H1 (cell line): Measurements from ENCODE around the gene DDX43. TPM values are rescaled to one million over a fixed set of nuclear protein-coding genes. Genes with fewer than 3 reads are reported as not detected.
A peak's percentile ranks its signal among the peaks of the same experiment; 100 is the strongest.

Source experiments
- GABPA ChIP-seq: IDR thresholded peaks from 2 replicates; pipeline ENCODE4 v1.6.1; 2011; ENCODE audit warnings: mild to moderate bottlenecking, low read length, moderate library complexity, borderline replicate concordance; ENCODE audit not compliant: insufficient read depth
- RBBP5 ChIP-seq: IDR thresholded peaks from 2 replicates; pipeline ENCODE4 v1.7.1; 2012; ENCODE audit warnings: low read depth, mild to moderate bottlenecking, inconsistent platforms, low read length, moderate library complexity, borderline replicate concordance
- SP4 ChIP-seq: IDR thresholded peaks from 2 replicates; pipeline ENCODE4 v1.6.1; 2012; ENCODE audit warnings: low read length, inconsistent platforms
- SUZ12 ChIP-seq: fragments of 200-600 bp; sonication (generic); IDR thresholded peaks from 2 replicates; pipeline ENCODE4 v1.6.1; 2012; ENCODE audit warnings: mild to moderate bottlenecking, inconsistent platforms, low read length, moderate library complexity, mixed read lengths
- TAF7 ChIP-seq: optimal IDR thresholded peaks from 2 replicates; pipeline ENCODE3; 2011; ENCODE audit warnings: low read depth, mild to moderate bottlenecking, inconsistent platforms, low read length, moderate library complexity, borderline replicate concordance
- polyA plus RNA-seq, 7 experiments: library from polyadenylated mRNA; depleted of rRNA in 3 of 7; stranded (reverse) in 5 of 7; unstranded in 2 of 7; fragments of >200 nt in 5 of 7; fragments of 200-250 nt in 2 of 7; gene quantifications; 1 replicate in 5 of 7; 2 replicates in 1 of 7; 4 replicates in 1 of 7; pipeline versions ENCODE4 v1.2.1 to v1.2.3, GENCODE V29; 2011 to 2013; ENCODE audit warnings: missing spikeins in 2 of 7, mixed read lengths in 2 of 7
- total RNA-seq: library from RNA; stranded (reverse); fragmentation: NEBNext Ultra II Directional; extraction: Animal tissue kit (Norgen Biotek cat#: 25700); gene quantifications from 2 replicates; pipeline ENCODE4 v1.2.1, GENCODE V29; 2021
- TF ChIP-seq, protein P1 (sequence below): fragments of 300-600 bp; sonication (generic); IDR thresholded peaks from 2 replicates; pipeline ENCODE4 v1.7.1; 2012; ENCODE audit warnings: low read length, moderate library complexity, mild to moderate bottlenecking, inconsistent platforms; ENCODE audit not compliant: insufficient replicate concordance
- TF ChIP-seq, protein P2 (sequence below): IDR thresholded peaks from 2 replicates; pipeline ENCODE4 v1.6.1; 2012; ENCODE audit warnings: inconsistent platforms

The DDX43 gene
- total and polyA plus RNA-seq, 2 of the 8 experiments (the other 6 are each of a cell fraction or from before 2014, with no cell fraction given): 0.05 TPM; not detected in 1

- no peak for TF ChIP-seq TAF7
- TF ChIP-seq RBBP5: peak; percentile 87; the same call in 1 of the 2 replicates
- TF ChIP-seq, protein P1, sequence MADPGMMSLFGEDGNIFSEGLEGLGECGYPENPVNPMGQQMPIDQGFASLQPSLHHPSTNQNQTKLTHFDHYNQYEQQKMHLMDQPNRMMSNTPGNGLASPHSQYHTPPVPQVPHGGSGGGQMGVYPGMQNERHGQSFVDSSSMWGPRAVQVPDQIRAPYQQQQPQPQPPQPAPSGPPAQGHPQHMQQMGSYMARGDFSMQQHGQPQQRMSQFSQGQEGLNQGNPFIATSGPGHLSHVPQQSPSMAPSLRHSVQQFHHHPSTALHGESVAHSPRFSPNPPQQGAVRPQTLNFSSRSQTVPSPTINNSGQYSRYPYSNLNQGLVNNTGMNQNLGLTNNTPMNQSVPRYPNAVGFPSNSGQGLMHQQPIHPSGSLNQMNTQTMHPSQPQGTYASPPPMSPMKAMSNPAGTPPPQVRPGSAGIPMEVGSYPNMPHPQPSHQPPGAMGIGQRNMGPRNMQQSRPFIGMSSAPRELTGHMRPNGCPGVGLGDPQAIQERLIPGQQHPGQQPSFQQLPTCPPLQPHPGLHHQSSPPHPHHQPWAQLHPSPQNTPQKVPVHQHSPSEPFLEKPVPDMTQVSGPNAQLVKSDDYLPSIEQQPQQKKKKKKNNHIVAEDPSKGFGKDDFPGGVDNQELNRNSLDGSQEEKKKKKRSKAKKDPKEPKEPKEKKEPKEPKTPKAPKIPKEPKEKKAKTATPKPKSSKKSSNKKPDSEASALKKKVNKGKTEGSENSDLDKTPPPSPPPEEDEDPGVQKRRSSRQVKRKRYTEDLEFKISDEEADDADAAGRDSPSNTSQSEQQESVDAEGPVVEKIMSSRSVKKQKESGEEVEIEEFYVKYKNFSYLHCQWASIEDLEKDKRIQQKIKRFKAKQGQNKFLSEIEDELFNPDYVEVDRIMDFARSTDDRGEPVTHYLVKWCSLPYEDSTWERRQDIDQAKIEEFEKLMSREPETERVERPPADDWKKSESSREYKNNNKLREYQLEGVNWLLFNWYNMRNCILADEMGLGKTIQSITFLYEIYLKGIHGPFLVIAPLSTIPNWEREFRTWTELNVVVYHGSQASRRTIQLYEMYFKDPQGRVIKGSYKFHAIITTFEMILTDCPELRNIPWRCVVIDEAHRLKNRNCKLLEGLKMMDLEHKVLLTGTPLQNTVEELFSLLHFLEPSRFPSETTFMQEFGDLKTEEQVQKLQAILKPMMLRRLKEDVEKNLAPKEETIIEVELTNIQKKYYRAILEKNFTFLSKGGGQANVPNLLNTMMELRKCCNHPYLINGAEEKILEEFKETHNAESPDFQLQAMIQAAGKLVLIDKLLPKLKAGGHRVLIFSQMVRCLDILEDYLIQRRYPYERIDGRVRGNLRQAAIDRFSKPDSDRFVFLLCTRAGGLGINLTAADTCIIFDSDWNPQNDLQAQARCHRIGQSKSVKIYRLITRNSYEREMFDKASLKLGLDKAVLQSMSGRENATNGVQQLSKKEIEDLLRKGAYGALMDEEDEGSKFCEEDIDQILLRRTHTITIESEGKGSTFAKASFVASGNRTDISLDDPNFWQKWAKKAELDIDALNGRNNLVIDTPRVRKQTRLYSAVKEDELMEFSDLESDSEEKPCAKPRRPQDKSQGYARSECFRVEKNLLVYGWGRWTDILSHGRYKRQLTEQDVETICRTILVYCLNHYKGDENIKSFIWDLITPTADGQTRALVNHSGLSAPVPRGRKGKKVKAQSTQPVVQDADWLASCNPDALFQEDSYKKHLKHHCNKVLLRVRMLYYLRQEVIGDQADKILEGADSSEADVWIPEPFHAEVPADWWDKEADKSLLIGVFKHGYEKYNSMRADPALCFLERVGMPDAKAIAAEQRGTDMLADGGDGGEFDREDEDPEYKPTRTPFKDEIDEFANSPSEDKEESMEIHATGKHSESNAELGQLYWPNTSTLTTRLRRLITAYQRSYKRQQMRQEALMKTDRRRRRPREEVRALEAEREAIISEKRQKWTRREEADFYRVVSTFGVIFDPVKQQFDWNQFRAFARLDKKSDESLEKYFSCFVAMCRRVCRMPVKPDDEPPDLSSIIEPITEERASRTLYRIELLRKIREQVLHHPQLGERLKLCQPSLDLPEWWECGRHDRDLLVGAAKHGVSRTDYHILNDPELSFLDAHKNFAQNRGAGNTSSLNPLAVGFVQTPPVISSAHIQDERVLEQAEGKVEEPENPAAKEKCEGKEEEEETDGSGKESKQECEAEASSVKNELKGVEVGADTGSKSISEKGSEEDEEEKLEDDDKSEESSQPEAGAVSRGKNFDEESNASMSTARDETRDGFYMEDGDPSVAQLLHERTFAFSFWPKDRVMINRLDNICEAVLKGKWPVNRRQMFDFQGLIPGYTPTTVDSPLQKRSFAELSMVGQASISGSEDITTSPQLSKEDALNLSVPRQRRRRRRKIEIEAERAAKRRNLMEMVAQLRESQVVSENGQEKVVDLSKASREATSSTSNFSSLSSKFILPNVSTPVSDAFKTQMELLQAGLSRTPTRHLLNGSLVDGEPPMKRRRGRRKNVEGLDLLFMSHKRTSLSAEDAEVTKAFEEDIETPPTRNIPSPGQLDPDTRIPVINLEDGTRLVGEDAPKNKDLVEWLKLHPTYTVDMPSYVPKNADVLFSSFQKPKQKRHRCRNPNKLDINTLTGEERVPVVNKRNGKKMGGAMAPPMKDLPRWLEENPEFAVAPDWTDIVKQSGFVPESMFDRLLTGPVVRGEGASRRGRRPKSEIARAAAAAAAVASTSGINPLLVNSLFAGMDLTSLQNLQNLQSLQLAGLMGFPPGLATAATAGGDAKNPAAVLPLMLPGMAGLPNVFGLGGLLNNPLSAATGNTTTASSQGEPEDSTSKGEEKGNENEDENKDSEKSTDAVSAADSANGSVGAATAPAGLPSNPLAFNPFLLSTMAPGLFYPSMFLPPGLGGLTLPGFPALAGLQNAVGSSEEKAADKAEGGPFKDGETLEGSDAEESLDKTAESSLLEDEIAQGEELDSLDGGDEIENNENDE: no peak
- 0 out of 2 replicates have a peak, but pooled peaks have one; percentile 52 for TF ChIP-seq SP4
- TF ChIP-seq, protein P2, sequence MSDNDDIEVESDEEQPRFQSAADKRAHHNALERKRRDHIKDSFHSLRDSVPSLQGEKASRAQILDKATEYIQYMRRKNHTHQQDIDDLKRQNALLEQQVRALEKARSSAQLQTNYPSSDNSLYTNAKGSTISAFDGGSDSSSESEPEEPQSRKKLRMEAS: peak; percentile 98
- TF ChIP-seq SUZ12: peak; percentile 41
- TF ChIP-seq GABPA: 0 out of 2 replicates have a peak, but pooled peaks have one; percentile 7
Observed at GRCh38 chr6:73451223-73452106, 56.8 kb downstream of the DDX43 start (continued).
